ENCODE measurements around the gene ADGRF4.

GRCh38 chr6:47722194-47722593 lies 23.8 kb downstream of the ADGRF4 start:
- no peak for TF ChIP-seq EZH2 (IDR thresholded peaks at IDR 0.05; ENCODE audit: insufficient read depth, low read length)
- TF ChIP-seq, protein P1, sequence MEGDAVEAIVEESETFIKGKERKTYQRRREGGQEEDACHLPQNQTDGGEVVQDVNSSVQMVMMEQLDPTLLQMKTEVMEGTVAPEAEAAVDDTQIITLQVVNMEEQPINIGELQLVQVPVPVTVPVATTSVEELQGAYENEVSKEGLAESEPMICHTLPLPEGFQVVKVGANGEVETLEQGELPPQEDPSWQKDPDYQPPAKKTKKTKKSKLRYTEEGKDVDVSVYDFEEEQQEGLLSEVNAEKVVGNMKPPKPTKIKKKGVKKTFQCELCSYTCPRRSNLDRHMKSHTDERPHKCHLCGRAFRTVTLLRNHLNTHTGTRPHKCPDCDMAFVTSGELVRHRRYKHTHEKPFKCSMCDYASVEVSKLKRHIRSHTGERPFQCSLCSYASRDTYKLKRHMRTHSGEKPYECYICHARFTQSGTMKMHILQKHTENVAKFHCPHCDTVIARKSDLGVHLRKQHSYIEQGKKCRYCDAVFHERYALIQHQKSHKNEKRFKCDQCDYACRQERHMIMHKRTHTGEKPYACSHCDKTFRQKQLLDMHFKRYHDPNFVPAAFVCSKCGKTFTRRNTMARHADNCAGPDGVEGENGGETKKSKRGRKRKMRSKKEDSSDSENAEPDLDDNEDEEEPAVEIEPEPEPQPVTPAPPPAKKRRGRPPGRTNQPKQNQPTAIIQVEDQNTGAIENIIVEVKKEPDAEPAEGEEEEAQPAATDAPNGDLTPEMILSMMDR (IDR thresholded peaks at IDR 0.05; ENCODE audit: insufficient read depth, low read depth, low read length) = no peak
